ENCODE data around the gene AQP3. TPM values are rescaled to one million over a fixed set of nuclear protein-coding genes. Genes with fewer than 3 reads are reported as not detected.

Gene AQP3
- total and polyA plus RNA-seq, 2 donors: 27.1 to 126 TPM

GRCh38 chr9:33468797-33469621 is 21.6 kb upstream of the AQP3 start:
- Histone ChIP-seq H3K4me3 (ENCODE audit: low read depth, low read length) (no peak overlapping the region), H3K27ac (ENCODE audit: low read depth) (no peak overlapping the region), H3K36me3 (ENCODE audit: insufficient read depth) (peaks cover 8% of the 10 kb centered on the region), H3K4me1 (ENCODE audit: insufficient read depth) (peaks cover 2% of the 10 kb centered on the region)
- DNase-seq (ENCODE audit: extremely low spot score): no peak
- 96% methylated on average over 21 of the region's 21 CpGs for WGBS

GRCh38 chr9:33468215-33468730 is 20.9 kb upstream of the AQP3 start:
- no peak for DNase-seq (ENCODE audit: extremely low spot score)
- WGBS: 84% methylated on average over 4 of the region's 4 CpGs
- H3K36me3 ChIP-seq (ENCODE audit: insufficient read depth): peaks cover 8% of the 10 kb centered on the region
- no peak overlapping the region for H3K27ac ChIP-seq (ENCODE audit: low read depth)
- H3K4me1 ChIP-seq (ENCODE audit: insufficient read depth): peaks cover 2% of the 10 kb centered on the region
- H3K4me3 ChIP-seq (ENCODE audit: low read depth, low read length): no peak overlapping the region

GRCh38 chr9:33467526-33467925 is 20.1 kb upstream of the AQP3 start:
- Histone ChIP-seq H3K4me1 (ENCODE audit: insufficient read depth) (no peaks in the 10 kb centered on the region), H3K4me3 (ENCODE audit: low read depth, low read length) (no peak overlapping the region), H3K27ac (ENCODE audit: low read depth) (no peak overlapping the region), H3K36me3 (ENCODE audit: insufficient read depth) (peaks cover 8% of the 10 kb centered on the region)
- DNase-seq (ENCODE audit: extremely low spot score): no peak
- 93% methylated on average over 7 of the region's 7 CpGs for WGBS

GRCh38 chr9:33466565-33467495 is 19.4 kb upstream of the AQP3 start:
- Histone ChIP-seq H3K4me3 (ENCODE audit: low read depth, low read length) (no peak overlapping the region), H3K4me1 (ENCODE audit: insufficient read depth) (no peaks in the 10 kb centered on the region), H3K27ac (ENCODE audit: low read depth) (no peak overlapping the region), H3K36me3 (ENCODE audit: insufficient read depth) (peaks cover 8% of the 10 kb centered on the region)
- no peak for DNase-seq (ENCODE audit: extremely low spot score)
- 78% methylated on average over 24 of the region's 24 CpGs for WGBS

GRCh38 chr9:33465596-33466564 is 18.5 kb upstream of the AQP3 start:
- no peaks in the 10 kb centered on the region for H3K4me1 ChIP-seq (ENCODE audit: insufficient read depth)
- WGBS: 95% methylated on average over 27 of the region's 27 CpGs
- peaks cover 10% of the 10 kb centered on the region for H3K36me3 ChIP-seq (ENCODE audit: insufficient read depth)
- DNase-seq (ENCODE audit: extremely low spot score): no peak
- H3K4me3 ChIP-seq (ENCODE audit: low read depth, low read length): no peak overlapping the region
- H3K27ac ChIP-seq (ENCODE audit: low read depth): no peak overlapping the region

GRCh38 chr9:33465096-33465495 is 17.7 kb upstream of the AQP3 start:
- DNase-seq (ENCODE audit: extremely low spot score): no peak
- no peaks in the 10 kb centered on the region for H3K4me1 ChIP-seq (ENCODE audit: insufficient read depth)
- peaks cover 10% of the 10 kb centered on the region for H3K36me3 ChIP-seq (ENCODE audit: insufficient read depth)
- no peak overlapping the region for H3K27ac ChIP-seq (ENCODE audit: low read depth)
- WGBS: 95% methylated on average over 9 of the region's 9 CpGs
- no peak overlapping the region for H3K4me3 ChIP-seq (ENCODE audit: low read depth, low read length)

GRCh38 chr9:33464045-33464636 is 16.7 kb upstream of the AQP3 start:
- H3K4me3 ChIP-seq (ENCODE audit: low read depth, low read length): no peak overlapping the region
- H3K27ac ChIP-seq (ENCODE audit: low read depth): no peak overlapping the region
- DNase-seq (ENCODE audit: extremely low spot score): no peak
- WGBS: 86% methylated on average over 14 of the region's 14 CpGs
- H3K4me1 ChIP-seq (ENCODE audit: insufficient read depth): no peaks in the 10 kb centered on the region
- H3K36me3 ChIP-seq (ENCODE audit: insufficient read depth): peaks cover 10% of the 10 kb centered on the region

- Histone ChIP-seq H3K4me3 (ENCODE audit: low read depth, low read length) (no peak overlapping the region), H3K36me3 (ENCODE audit: insufficient read depth) (peaks cover 3% of the 10 kb centered on the region), H3K4me1 (ENCODE audit: insufficient read depth) (no peaks in the 10 kb centered on the region), H3K27ac (ENCODE audit: low read depth) (no peak overlapping the region)
- DNase-seq (ENCODE audit: extremely low spot score): no peak
- 69% methylated on average over 15 of the region's 15 CpGs for WGBS
Observed at GRCh38 chr9:33463151-33463550, 15.8 kb upstream of the AQP3 start.

- peaks cover 2% of the 10 kb centered on the region for H3K36me3 ChIP-seq (ENCODE audit: insufficient read depth)
- H3K4me3 ChIP-seq (ENCODE audit: low read depth, low read length): no peak overlapping the region
- H3K4me1 ChIP-seq (ENCODE audit: insufficient read depth): no peaks in the 10 kb centered on the region
- 75% methylated on average over 3 of the region's 3 CpGs for WGBS
- DNase-seq (ENCODE audit: extremely low spot score): no peak
- no peak overlapping the region for H3K27ac ChIP-seq (ENCODE audit: low read depth)
Observed at GRCh38 chr9:33461492-33461891, 14.1 kb upstream of the AQP3 start.

- no peak overlapping the region for H3K4me3 ChIP-seq (ENCODE audit: low read depth, low read length)
- H3K36me3 ChIP-seq (ENCODE audit: insufficient read depth): peaks cover 2% of the 10 kb centered on the region
- DNase-seq (ENCODE audit: extremely low spot score): no peak
- no peak overlapping the region for H3K27ac ChIP-seq (ENCODE audit: low read depth)
- H3K4me1 ChIP-seq (ENCODE audit: insufficient read depth): no peaks in the 10 kb centered on the region
- WGBS: 66% methylated on average over 10 of the region's 10 CpGs
Observed at GRCh38 chr9:33460854-33461253, 13.5 kb upstream of the AQP3 start.

- no peak overlapping the region for H3K27ac ChIP-seq (ENCODE audit: low read depth)
- H3K4me1 ChIP-seq (ENCODE audit: insufficient read depth): no peaks in the 10 kb centered on the region
- WGBS: 74% methylated on average over 3 of the region's 3 CpGs
- no peak overlapping the region for H3K4me3 ChIP-seq (ENCODE audit: low read depth, low read length)
- H3K36me3 ChIP-seq (ENCODE audit: insufficient read depth): peaks cover 2% of the 10 kb centered on the region
- DNase-seq (ENCODE audit: extremely low spot score): no peak
Observed at GRCh38 chr9:33459115-33459514, 11.7 kb upstream of the AQP3 start.

GRCh38 chr9:33458444-33458843 is 11.1 kb upstream of the AQP3 start:
- H3K4me3 ChIP-seq (ENCODE audit: low read depth, low read length): no peak overlapping the region
- no peaks in the 10 kb centered on the region for H3K4me1 ChIP-seq (ENCODE audit: insufficient read depth)
- H3K27ac ChIP-seq (ENCODE audit: low read depth): no peak overlapping the region
- DNase-seq (ENCODE audit: extremely low spot score): no peak
- WGBS: 28% methylated on average over 4 of the region's 4 CpGs
- H3K36me3 ChIP-seq (ENCODE audit: insufficient read depth): peaks cover 2% of the 10 kb centered on the region
